Peyer's patch (tissue), 4 donors: ENCODE measurements around the gene PEAK1. TPM values are rescaled to one million over a fixed set of nuclear protein-coding genes. Genes with fewer than 3 reads are reported as not detected.

Source experiments
- DNase-seq, 3 donors: peaks; one replicate each; pipeline ENCODE4 v3.0.0-alpha.2; 2017 to 2019
- H3K27ac ChIP-seq, 4 donors: fragments of 200-600 bp; sonication (generic); one replicate each; pipeline ENCODE4 v1.5.1; 2016 to 2019
- H3K27me3 ChIP-seq, 2 donors: fragments of 200-600 bp; sonication (generic); one replicate each; pipeline ENCODE4 v1.5.1; 2019
- H3K36me3 ChIP-seq, 3 donors: fragments of 200-600 bp; sonication (generic); one replicate each; pipeline ENCODE4 v1.5.1; 2016 to 2019
- H3K4me1 ChIP-seq, 4 donors: fragments of 200-600 bp; sonication (generic); one replicate each; pipeline ENCODE4 v1.5.1; 2016 to 2019
- H3K4me3 ChIP-seq, 4 donors: fragments of 200-600 bp; sonication (generic); 1 replicate in 3 of 4; 2 replicates in 1 of 4; pipeline ENCODE4 v1.5.1; 2016 to 2019; ENCODE audit warnings: mild to moderate bottlenecking in 1 of 4
- H3K9me3 ChIP-seq, 4 donors: fragments of 200-600 bp; sonication (generic); one replicate each; pipeline ENCODE4 v1.5.1; 2016 to 2019; ENCODE audit warnings: mild to moderate bottlenecking in 1 of 4
- CTCF ChIP-seq, 6 experiments: fragments of 450-650 bp in 4 of 6; fragments of 200-600 bp in 2 of 6; sonication (generic) in 1 of 6; IDR thresholded peaks; one replicate each; pipeline ENCODE4 v1.5.1; 2017 to 2019; ENCODE audit warnings: antibody characterized with exemption in 6 of 6, mild to moderate bottlenecking in 3 of 6, moderate library complexity in 1 of 6
- POLR2A ChIP-seq, 2 donors: fragments of 450-650 bp; IDR thresholded peaks; one replicate each; pipeline ENCODE4 v1.5.1; 2017; ENCODE audit warnings: antibody characterized with exemption in 2 of 2, mild to moderate bottlenecking in 2 of 2, moderate library complexity in 2 of 2
- total RNA-seq, 4 donors: library from RNA; depleted of rRNA; stranded (reverse); fragments of >200 nt; gene quantifications; one replicate each; pipeline ENCODE4 v1.1.0, GENCODE V29; 2016

Gene PEAK1
- total RNA-seq, 4 donors from 2014 or later = 28.7 to 81.7 (median 52.4) TPM

GRCh38 chr15:77060546-77060945 lies 359.4 kb downstream of the PEAK1 start:
- peaks cover 0 to 68% (median 9%) of the 10 kb centered on the region in 4 donors for H3K4me1 ChIP-seq
- TF ChIP-seq POLR2A (IDR thresholded peaks at IDR 0.05) (no peak), CTCF (IDR thresholded peaks at IDR 0.05) (no peak)

GRCh38 chr15:77059786-77060361 lies 360.0 kb downstream of the PEAK1 start:
- Histone ChIP-seq H3K36me3 (no peaks in the 10 kb centered on the region), H3K4me3 (no peak overlapping the region), H3K27ac (peak overlapping the region in 1 of 4 donors; percentile 16), H3K9me3 (no peaks in the 10 kb centered on the region), H3K4me1 (peaks cover 0 to 65% (median 9%) of the 10 kb centered on the region in 4 donors), H3K27me3 (no peaks in the 10 kb centered on the region)
- TF ChIP-seq POLR2A (IDR thresholded peaks at IDR 0.05) (no peak), CTCF (IDR thresholded peaks at IDR 0.05) (no peak)
- DNase-seq = no peak

More at GRCh38 chr15:77060546-77060945, 359.4 kb downstream of the PEAK1 start:
- DNase-seq = no peak
- Histone ChIP-seq H3K27me3 (no peaks in the 10 kb centered on the region), H3K9me3 (no peaks in the 10 kb centered on the region), H3K27ac (no peak overlapping the region), H3K36me3 (no peaks in the 10 kb centered on the region), H3K4me3 (no peak overlapping the region)

- H3K36me3 ChIP-seq = peaks cover 0 to 7% (median 0%) of the 10 kb centered on the region in 3 donors
- no peak for DNase-seq
- peak overlapping the region in 1 of 4 donors; percentile 53 for H3K27ac ChIP-seq
- no peak overlapping the region for H3K4me3 ChIP-seq
- H3K4me1 ChIP-seq = peaks cover 0 to 56% (median 9%) of the 10 kb centered on the region in 4 donors
- H3K27me3 ChIP-seq = no peaks in the 10 kb centered on the region
- TF ChIP-seq CTCF (IDR thresholded peaks at IDR 0.05) (no peak), POLR2A (IDR thresholded peaks at IDR 0.05) (no peak)
- no peaks in the 10 kb centered on the region for H3K9me3 ChIP-seq
Measured at GRCh38 chr15:77058468-77058867, 361.4 kb downstream of the PEAK1 start.

GRCh38 chr15:77057685-77058084 lies 362.2 kb downstream of the PEAK1 start:
- no peaks in the 10 kb centered on the region for H3K9me3 ChIP-seq
- H3K27me3 ChIP-seq = no peaks in the 10 kb centered on the region
- TF ChIP-seq POLR2A (IDR thresholded peaks at IDR 0.05) (no peak), CTCF (IDR thresholded peaks at IDR 0.05) (no peak)
- peaks cover 0 to 56% (median 9%) of the 10 kb centered on the region in 4 donors for H3K4me1 ChIP-seq
- H3K4me3 ChIP-seq = no peak overlapping the region
- H3K27ac ChIP-seq = peak overlapping the region in 1 of 4 donors; percentile 53
- H3K36me3 ChIP-seq = peaks cover 0 to 12% (median 0%) of the 10 kb centered on the region in 3 donors
- no peak for DNase-seq

- Histone ChIP-seq H3K4me1 (peaks cover 0 to 56% (median 9%) of the 10 kb centered on the region in 4 donors), H3K9me3 (no peaks in the 10 kb centered on the region), H3K4me3 (no peak overlapping the region), H3K27me3 (no peaks in the 10 kb centered on the region), H3K36me3 (peaks cover 0 to 16% (median 0%) of the 10 kb centered on the region in 3 donors), H3K27ac (no peak overlapping the region)
- TF ChIP-seq POLR2A (IDR thresholded peaks at IDR 0.05) = no peak
- no peak for TF ChIP-seq CTCF (IDR thresholded peaks at IDR 0.05)
- DNase-seq = no peak
Measured at GRCh38 chr15:77057072-77057471, 362.8 kb downstream of the PEAK1 start.
